Measurements from ENCODE around the gene ZDHHC17. TPM values are rescaled to one million over a fixed set of nuclear protein-coding genes. Genes with fewer than 3 reads are reported as not detected.

Gene ZDHHC17
- total and polyA plus RNA-seq, 2 donors (not counting 1 experiment from before 2014, with no cell fraction given), result 30.5 to 141 TPM

GRCh38 chr12:76882367-76882766 lies 118.5 kb downstream of the ZDHHC17 start:
- H3K27me3 ChIP-seq (ENCODE audit: control insufficient read depth, insufficient read depth, low read length), result no peaks in the 10 kb centered on the region
- H4K20me1 ChIP-seq (ENCODE audit: control insufficient read depth, extremely low read depth, insufficient read depth, low read length), result no peaks in the 10 kb centered on the region
- H2AFZ ChIP-seq (ENCODE audit: low read length), result no peak overlapping the region
- H3K27ac ChIP-seq (ENCODE audit: insufficient read depth, low read length), result no peak overlapping the region
- peaks cover 17% of the 10 kb centered on the region for H3K4me1 ChIP-seq (ENCODE audit: control insufficient read depth, extremely low read depth, insufficient read depth, low read length)
- no peak overlapping the region for H3K4me2 ChIP-seq (ENCODE audit: extremely low read depth, insufficient read depth, low read length)
- H3K9ac ChIP-seq (ENCODE audit: insufficient read depth, low read length), result no peak overlapping the region
- TF ChIP-seq EZH2 (IDR thresholded peaks at IDR 0.05; ENCODE audit: low read length, missing control alignments) (no peak), CTCF (conservative IDR thresholded peaks at IDR 0.05 in 1 of 2, IDR thresholded peaks at IDR 0.05 in 1 of 2; ENCODE audit: low read depth in 1 of 2, low read length in 2 of 2) (no peak)
- no peak overlapping the region for H3K4me3 ChIP-seq (replicated peaks in 1 of 4; ENCODE audit: control extremely low read depth in 1 of 4, insufficient read depth in 1 of 4, low read depth in 3 of 4, low read length in 4 of 4)
- H3K36me3 ChIP-seq (ENCODE audit: control insufficient read depth, insufficient read depth, low read length), result no peaks in the 10 kb centered on the region
- no peaks in the 10 kb centered on the region for H3K9me3 ChIP-seq (ENCODE audit: control insufficient read depth, insufficient read depth, low read depth, low read length)
- no peak for DNase-seq (ENCODE audit: low read depth in 2 of 2)
- H3K79me2 ChIP-seq (ENCODE audit: control insufficient read depth, insufficient read depth, low read length), result peaks cover 2% of the 10 kb centered on the region

DNA sequence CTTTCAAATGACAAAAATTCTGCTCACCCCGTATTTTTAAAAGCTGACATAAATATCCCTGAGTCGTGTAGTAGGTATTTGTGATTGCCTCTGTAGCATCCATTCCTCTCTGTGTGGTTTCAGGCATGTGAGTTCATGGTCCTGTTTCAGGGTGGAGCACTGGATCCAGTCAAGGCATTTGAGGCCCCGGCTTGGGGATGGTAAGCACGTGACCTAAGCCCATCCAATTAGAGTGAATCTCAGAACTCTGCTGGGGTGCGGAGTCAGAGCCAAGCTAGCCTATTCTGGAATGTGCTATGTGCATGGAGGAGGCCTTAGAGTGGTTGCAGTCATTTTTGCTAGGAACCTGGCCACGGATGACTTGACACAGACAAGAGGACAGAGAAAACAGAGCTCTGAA lies 119.2 kb downstream of the ZDHHC17 start:
- H3K36me3 ChIP-seq (ENCODE audit: control insufficient read depth, insufficient read depth, low read length), result no peaks in the 10 kb centered on the region
- no peak overlapping the region for H3K27ac ChIP-seq (ENCODE audit: insufficient read depth, low read length)
- H4K20me1 ChIP-seq (ENCODE audit: control insufficient read depth, extremely low read depth, insufficient read depth, low read length), result no peaks in the 10 kb centered on the region
- no peak overlapping the region for H2AFZ ChIP-seq (ENCODE audit: low read length)
- peaks cover 1% of the 10 kb centered on the region for H3K79me2 ChIP-seq (ENCODE audit: control insufficient read depth, insufficient read depth, low read length)
- no peak overlapping the region for H3K4me3 ChIP-seq (replicated peaks in 1 of 4; ENCODE audit: control extremely low read depth in 1 of 4, insufficient read depth in 1 of 4, low read depth in 3 of 4, low read length in 4 of 4)
- no peaks in the 10 kb centered on the region for H3K9me3 ChIP-seq (ENCODE audit: control insufficient read depth, insufficient read depth, low read depth, low read length)
- no peak overlapping the region for H3K9ac ChIP-seq (ENCODE audit: insufficient read depth, low read length)
- peak; percentile 48 to 68 for DNase-seq (ENCODE audit: low read depth in 2 of 2)
- TF ChIP-seq EZH2 (IDR thresholded peaks at IDR 0.05; ENCODE audit: low read length, missing control alignments) (no peak), CTCF (conservative IDR thresholded peaks at IDR 0.05 in 1 of 2, IDR thresholded peaks at IDR 0.05 in 1 of 2; ENCODE audit: low read depth in 1 of 2, low read length in 2 of 2) (no peak)
- H3K4me1 ChIP-seq (ENCODE audit: control insufficient read depth, extremely low read depth, insufficient read depth, low read length), result peaks cover 15% of the 10 kb centered on the region
- no peak overlapping the region for H3K4me2 ChIP-seq (ENCODE audit: extremely low read depth, insufficient read depth, low read length)
- H3K27me3 ChIP-seq (ENCODE audit: control insufficient read depth, insufficient read depth, low read length), result no peaks in the 10 kb centered on the region

DNA sequence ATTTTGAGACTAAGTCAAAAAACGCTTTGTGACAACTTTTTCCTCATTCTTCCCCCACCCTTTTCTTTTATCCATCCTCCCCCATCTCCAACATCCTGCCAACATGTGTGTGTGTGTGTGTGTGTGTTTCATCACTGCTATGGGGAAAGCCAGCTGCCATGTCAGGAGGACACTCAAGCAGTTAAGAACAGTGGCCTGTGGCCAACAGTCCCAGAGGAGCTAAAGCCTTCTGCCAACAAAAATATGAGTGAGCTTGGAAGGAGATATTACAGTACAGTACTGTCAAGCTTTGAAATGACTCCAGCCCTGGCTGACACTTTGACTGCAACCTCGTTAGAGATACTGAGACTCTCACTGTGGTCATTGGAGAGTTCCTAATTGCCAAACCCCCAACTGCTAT lies 119.9 kb downstream of the ZDHHC17 start:
- H3K4me1 ChIP-seq (ENCODE audit: control insufficient read depth, extremely low read depth, insufficient read depth, low read length), result peaks cover 15% of the 10 kb centered on the region
- no peaks in the 10 kb centered on the region for H3K79me2 ChIP-seq (ENCODE audit: control insufficient read depth, insufficient read depth, low read length)
- H3K27me3 ChIP-seq (ENCODE audit: control insufficient read depth, insufficient read depth, low read length), result no peaks in the 10 kb centered on the region
- no peak overlapping the region for H3K9ac ChIP-seq (ENCODE audit: insufficient read depth, low read length)
- DNase-seq (ENCODE audit: low read depth in 2 of 2), result peak; percentile 77 to 90
- no peaks in the 10 kb centered on the region for H4K20me1 ChIP-seq (ENCODE audit: control insufficient read depth, extremely low read depth, insufficient read depth, low read length)
- TF ChIP-seq EZH2 (IDR thresholded peaks at IDR 0.05; ENCODE audit: low read length, missing control alignments), result no peak
- TF ChIP-seq CTCF (conservative IDR thresholded peaks at IDR 0.05 in 1 of 2, IDR thresholded peaks at IDR 0.05 in 1 of 2; ENCODE audit: low read depth in 1 of 2, low read length in 2 of 2), result no peak
- no peak overlapping the region for H3K4me3 ChIP-seq (replicated peaks in 1 of 4; ENCODE audit: control extremely low read depth in 1 of 4, insufficient read depth in 1 of 4, low read depth in 3 of 4, low read length in 4 of 4)
- H3K9me3 ChIP-seq (ENCODE audit: control insufficient read depth, insufficient read depth, low read depth, low read length), result no peaks in the 10 kb centered on the region
- no peaks in the 10 kb centered on the region for H3K36me3 ChIP-seq (ENCODE audit: control insufficient read depth, insufficient read depth, low read length)
- no peak overlapping the region for H2AFZ ChIP-seq (ENCODE audit: low read length)
- H3K4me2 ChIP-seq (ENCODE audit: extremely low read depth, insufficient read depth, low read length), result no peak overlapping the region
- no peak overlapping the region for H3K27ac ChIP-seq (ENCODE audit: insufficient read depth, low read length)
